ENCODE data around the gene IGSF21. TPM values are rescaled to one million over a fixed set of nuclear protein-coding genes. Genes with fewer than 3 reads are reported as not detected.
"Not testable (repeated sequence)": the region's sequence is repeated elsewhere in the genome, so short reads cannot be mapped to it uniquely, and the experiment has no call there.

The IGSF21 gene
- total RNA-seq, 2 donors from 2014 or later: not detected

GRCh38 chr1:18357622-18358230, 250.1 kb downstream of the IGSF21 start:
- no peak for ATAC-seq

GRCh38 chr1:18358600-18358999, 251.0 kb downstream of the IGSF21 start:
- Mint-ChIP-seq H3K27ac (no peak overlapping the region), H3K27me3 (peaks cover 27 to 43% of the 10 kb centered on the region in 2 donors), H3K36me3 (no peaks in the 10 kb centered on the region), H3K4me3 (no peak overlapping the region), H3K4me1 (ENCODE audit: low read depth in 2 of 2) (no peaks in the 10 kb centered on the region), H3K9me3 (no peaks in the 10 kb centered on the region)
- ATAC-seq: no peak
- no peak for DNase-seq (ENCODE audit: low spot score)

More at GRCh38 chr1:18357622-18358230, 250.1 kb downstream of the IGSF21 start:
- no peaks in the 10 kb centered on the region for H3K36me3 Mint-ChIP-seq
- H3K9me3 Mint-ChIP-seq: no peaks in the 10 kb centered on the region
- DNase-seq (ENCODE audit: low spot score): no peak
- no peak overlapping the region for H3K27ac Mint-ChIP-seq
- peaks cover 30 to 44% of the 10 kb centered on the region in 2 donors for H3K27me3 Mint-ChIP-seq
- H3K4me1 Mint-ChIP-seq (ENCODE audit: low read depth in 2 of 2): no peaks in the 10 kb centered on the region
- H3K4me3 Mint-ChIP-seq: no peak overlapping the region

DNA sequence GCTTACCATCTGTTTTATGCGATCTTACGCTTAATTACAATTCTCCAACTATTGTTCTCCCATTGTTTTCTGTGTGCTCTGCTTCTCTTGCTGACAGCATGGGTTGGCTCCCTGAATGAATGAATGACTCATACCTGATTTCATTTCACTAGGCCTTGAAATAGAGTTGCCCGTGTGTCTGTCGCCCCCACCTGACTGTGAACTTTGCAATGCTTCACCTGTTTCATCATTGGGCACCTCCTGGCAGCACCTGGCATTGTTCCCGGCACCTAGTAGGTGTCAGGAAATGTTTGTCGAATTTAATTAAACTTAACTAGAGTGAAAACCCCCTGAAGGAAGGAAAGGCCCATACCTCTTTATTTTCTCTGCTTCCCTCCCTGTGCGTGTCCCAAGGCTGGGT, 252.7 kb downstream of the IGSF21 start:
- H3K27me3 Mint-ChIP-seq: peaks cover 22 to 35% of the 10 kb centered on the region in 2 donors
- ATAC-seq: no peak
- no peak overlapping the region for H3K27ac Mint-ChIP-seq
- no peak overlapping the region for H3K4me3 Mint-ChIP-seq
- H3K36me3 Mint-ChIP-seq: no peaks in the 10 kb centered on the region
- H3K9me3 Mint-ChIP-seq: no peaks in the 10 kb centered on the region
- no peak for DNase-seq (ENCODE audit: low spot score)
- H3K4me1 Mint-ChIP-seq (ENCODE audit: low read depth in 2 of 2): no peaks in the 10 kb centered on the region

GRCh38 chr1:18362150-18362549, 254.6 kb downstream of the IGSF21 start:
- ATAC-seq (no peak), DNase-seq (ENCODE audit: low spot score) (no peak)
- H3K4me1 Mint-ChIP-seq (ENCODE audit: low read depth in 2 of 2): no peaks in the 10 kb centered on the region

DNA sequence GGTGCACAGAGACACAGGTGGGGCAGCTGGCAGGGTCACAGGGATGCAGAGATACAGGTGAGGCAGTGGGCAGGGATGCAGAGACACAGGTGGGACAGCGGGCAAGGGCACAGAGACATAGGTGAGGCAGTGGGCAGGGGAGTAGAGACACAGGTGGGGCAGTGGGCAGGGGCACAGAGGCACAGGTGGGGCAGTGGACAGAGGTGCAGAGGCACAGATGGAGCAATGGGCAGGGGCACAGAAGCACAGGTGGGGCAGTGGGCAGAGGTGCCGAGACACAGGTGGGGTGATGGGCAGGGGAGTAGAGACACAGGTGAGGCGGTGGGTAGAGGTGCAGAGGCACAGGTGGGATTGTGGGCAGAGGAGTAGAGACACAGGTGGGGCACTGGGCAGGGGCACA, 255.8 kb downstream of the IGSF21 start:
- Mint-ChIP-seq H3K36me3 (no peaks in the 10 kb centered on the region), H3K4me1 (ENCODE audit: low read depth in 2 of 2) (no peaks in the 10 kb centered on the region)

More at GRCh38 chr1:18362150-18362549, 254.6 kb downstream of the IGSF21 start:
- Mint-ChIP-seq H3K27ac (no peak overlapping the region), H3K27me3 (peaks cover 20 to 36% of the 10 kb centered on the region in 2 donors), H3K36me3 (no peaks in the 10 kb centered on the region), H3K9me3 (no peaks in the 10 kb centered on the region), H3K4me3 (no peak overlapping the region)

DNA sequence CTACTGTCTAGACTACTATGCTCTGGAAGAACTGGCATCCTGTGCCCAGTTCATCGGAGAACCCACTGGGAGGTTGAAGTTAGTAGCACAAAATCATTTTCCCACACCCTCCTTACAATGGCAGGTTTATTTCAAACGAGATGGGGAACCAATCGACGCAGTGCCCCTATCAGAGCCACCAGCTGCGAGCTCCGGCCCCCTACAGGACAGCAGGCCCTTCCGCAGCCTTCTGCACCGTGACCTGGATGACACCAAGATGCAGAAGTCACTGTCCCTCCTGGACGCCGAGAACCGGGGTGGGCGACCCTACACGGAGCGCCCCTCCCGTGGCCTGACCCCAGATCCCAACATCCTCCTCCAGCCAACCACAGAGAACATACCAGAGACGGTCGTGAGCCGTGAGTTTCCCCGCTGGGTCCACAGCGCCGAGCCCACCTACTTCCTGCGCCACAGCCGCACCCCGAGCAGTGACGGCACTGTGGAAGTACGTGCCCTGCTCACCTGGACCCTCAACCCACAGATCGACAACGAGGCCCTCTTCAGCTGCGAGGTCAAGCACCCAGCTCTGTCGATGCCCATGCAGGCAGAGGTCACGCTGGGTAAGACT, 257.6 kb downstream of the IGSF21 start:
- Mint-ChIP-seq H3K27ac (no peak overlapping the region), H3K36me3 (no peaks in the 10 kb centered on the region), H3K4me1 (ENCODE audit: low read depth in 2 of 2) (no peaks in the 10 kb centered on the region), H3K9me3 (no peaks in the 10 kb centered on the region), H3K4me3 (no peak overlapping the region), H3K27me3 (peaks cover 21 to 27% of the 10 kb centered on the region in 2 donors)
- ATAC-seq (no peak), DNase-seq (ENCODE audit: low spot score) (no peak)

More for the DNA sequence above, 255.8 kb downstream of the IGSF21 start:
- Mint-ChIP-seq H3K27me3 (peaks cover 15 to 29% of the 10 kb centered on the region in 2 donors), H3K9me3 (no peaks in the 10 kb centered on the region), H3K4me3 (no peak overlapping the region), H3K27ac (no peak overlapping the region)
- DNase-seq (ENCODE audit: low spot score): no peak
- ATAC-seq: peak; percentile 26 to 31

GRCh38 chr1:18372505-18372904, 264.9 kb downstream of the IGSF21 start:
- not testable (repeated sequence) for H3K36me3 Mint-ChIP-seq; H3K4me3 Mint-ChIP-seq; DNase-seq (ENCODE audit: low spot score); ATAC-seq; H3K9me3 Mint-ChIP-seq; H3K4me1 Mint-ChIP-seq (ENCODE audit: low read depth in 2 of 2); H3K27ac Mint-ChIP-seq
- H3K27me3 Mint-ChIP-seq: peaks cover 23 to 28% of the 10 kb centered on the region in 2 donors

- Mint-ChIP-seq H3K36me3 (no peaks in the 10 kb centered on the region), H3K4me1 (ENCODE audit: low read depth in 2 of 2) (no peaks in the 10 kb centered on the region), H3K27me3 (peaks cover 23 to 28% of the 10 kb centered on the region in 2 donors), H3K4me3 (no peak overlapping the region), H3K9me3 (no peaks in the 10 kb centered on the region), H3K27ac (no peak overlapping the region)
- no peak for ATAC-seq
- no peak for DNase-seq (ENCODE audit: low spot score)
Observed at GRCh38 chr1:18373151-18373550, 265.6 kb downstream of the IGSF21 start.

DNA sequence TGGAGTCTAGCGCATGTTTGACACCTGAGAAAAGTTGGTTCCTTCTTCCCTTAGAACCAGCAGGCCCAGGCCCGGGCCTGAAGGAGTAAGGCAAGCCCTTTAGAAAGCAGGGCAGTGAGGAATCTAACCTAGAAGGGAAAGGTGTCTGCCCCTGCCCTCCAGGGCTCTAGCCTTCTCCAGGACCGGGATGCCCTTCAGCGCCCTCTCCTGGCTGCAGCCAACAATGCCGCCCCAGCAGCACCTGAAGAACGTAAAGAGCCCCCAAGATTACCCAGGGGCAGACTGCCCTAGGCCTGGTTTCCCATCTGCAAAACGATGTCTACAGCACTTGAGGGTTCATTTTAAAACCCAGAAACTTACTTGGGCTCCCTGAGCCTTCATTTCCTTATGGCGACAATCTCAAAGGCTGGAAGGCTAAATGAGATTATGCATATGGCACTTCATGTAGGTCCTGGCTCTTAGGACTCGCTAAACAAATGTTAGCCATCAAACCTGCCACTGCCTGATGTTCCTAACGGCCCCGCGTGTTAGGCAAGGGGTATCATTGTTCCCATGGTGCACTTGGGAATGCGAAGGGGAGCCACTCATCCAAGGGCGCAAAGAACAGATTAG, 266.4 kb downstream of the IGSF21 start:
- DNase-seq (ENCODE audit: low spot score) (no peak), ATAC-seq (no peak)
- no peak overlapping the region for H3K4me3 Mint-ChIP-seq
- H3K27ac Mint-ChIP-seq: no peak overlapping the region
- no peaks in the 10 kb centered on the region for H3K9me3 Mint-ChIP-seq
- no peaks in the 10 kb centered on the region for H3K4me1 Mint-ChIP-seq (ENCODE audit: low read depth in 2 of 2)
- H3K27me3 Mint-ChIP-seq: peaks cover 23 to 28% of the 10 kb centered on the region in 2 donors
- no peaks in the 10 kb centered on the region for H3K36me3 Mint-ChIP-seq

- no peak overlapping the region for H3K4me3 Mint-ChIP-seq
- no peak for ATAC-seq
- peaks cover 8% of the 10 kb centered on the region for H3K9me3 Mint-ChIP-seq
- peaks cover 6% of the 10 kb centered on the region for H3K36me3 Mint-ChIP-seq
- no peaks in the 10 kb centered on the region for H3K4me1 Mint-ChIP-seq (ENCODE audit: low read depth in 2 of 2)
- no peak overlapping the region for H3K27ac Mint-ChIP-seq
- peaks cover 27 to 29% of the 10 kb centered on the region in 2 donors for H3K27me3 Mint-ChIP-seq
- DNase-seq (ENCODE audit: low spot score): no peak
Observed at GRCh38 chr1:18376661-18377060, 269.1 kb downstream of the IGSF21 start.

DNA sequence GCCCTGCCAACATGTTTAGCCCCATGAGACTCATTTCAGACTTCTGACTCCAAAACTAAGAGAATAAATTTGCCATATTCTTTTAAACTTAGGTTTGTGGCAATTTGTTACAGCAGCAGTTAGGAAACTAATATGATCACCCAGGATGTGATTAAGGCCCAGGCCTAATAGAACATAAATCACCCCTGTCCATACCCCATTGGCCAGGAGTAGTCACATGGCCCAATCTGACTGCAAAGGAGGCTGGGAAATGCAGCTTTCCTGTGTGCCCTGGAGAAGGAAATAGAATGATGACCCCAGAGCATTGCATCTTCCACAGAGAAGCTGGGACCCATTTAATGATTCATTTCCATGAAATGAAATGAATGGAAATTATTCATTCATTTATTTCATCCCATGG, 272.7 kb downstream of the IGSF21 start:
- Mint-ChIP-seq H3K9me3 (peaks cover 8% of the 10 kb centered on the region), H3K4me3 (no peak overlapping the region), H3K27me3 (peaks cover 23 to 27% of the 10 kb centered on the region in 2 donors), H3K4me1 (ENCODE audit: low read depth in 2 of 2) (no peaks in the 10 kb centered on the region), H3K36me3 (peaks cover 6% of the 10 kb centered on the region), H3K27ac (no peak overlapping the region)
- ATAC-seq (no peak), DNase-seq (ENCODE audit: low spot score) (no peak)

GRCh38 chr1:18384059-18384458, 276.5 kb downstream of the IGSF21 start:
- Mint-ChIP-seq H3K9me3 (peaks cover 8% of the 10 kb centered on the region), H3K27me3 (peaks cover 28 to 38% of the 10 kb centered on the region in 2 donors), H3K4me1 (ENCODE audit: low read depth in 2 of 2) (no peaks in the 10 kb centered on the region), H3K27ac (no peak overlapping the region), H3K4me3 (no peak overlapping the region), H3K36me3 (peaks cover 6% of the 10 kb centered on the region)
- DNase-seq (ENCODE audit: low spot score) (no peak), ATAC-seq (no peak)

GRCh38 chr1:18384471-18384870, 276.9 kb downstream of the IGSF21 start:
- H3K36me3 Mint-ChIP-seq: peaks cover 6% of the 10 kb centered on the region
- H3K27me3 Mint-ChIP-seq: peaks cover 28 to 38% of the 10 kb centered on the region in 2 donors
- no peaks in the 10 kb centered on the region for H3K4me1 Mint-ChIP-seq (ENCODE audit: low read depth in 2 of 2)
- H3K4me3 Mint-ChIP-seq: no peak overlapping the region
- ATAC-seq (no peak), DNase-seq (ENCODE audit: low spot score) (no peak)
- no peak overlapping the region for H3K27ac Mint-ChIP-seq
- peaks cover 8% of the 10 kb centered on the region for H3K9me3 Mint-ChIP-seq

GRCh38 chr1:18385239-18385790, 277.7 kb downstream of the IGSF21 start:
- Mint-ChIP-seq H3K9me3 (peaks cover 6% of the 10 kb centered on the region), H3K4me3 (no peak overlapping the region), H3K4me1 (ENCODE audit: low read depth in 2 of 2) (no peaks in the 10 kb centered on the region), H3K36me3 (peaks cover 6% of the 10 kb centered on the region), H3K27me3 (peaks cover 26 to 38% of the 10 kb centered on the region in 2 donors), H3K27ac (no peak overlapping the region)
- no peak for ATAC-seq
- no peak for DNase-seq (ENCODE audit: low spot score)
